ENCODE data around the gene RBM38. TPM values are rescaled to one million over a fixed set of nuclear protein-coding genes. Genes with fewer than 3 reads are reported as not detected.
"Not testable (repeated sequence)": the region's sequence is repeated elsewhere in the genome, so short reads cannot be mapped to it uniquely, and the experiment has no call there.

Gene RBM38
- total RNA-seq, 2 donors from 2014 or later: 26.9 to 44.8 TPM

- DNase-seq: no peak
- no peak for ATAC-seq
- intact Hi-C loops (cut with DNase I, micrococcal nuclease): no loop called here
These were observed 35.1 kb downstream of the RBM38 start for GRCh38 chr20:57426271-57426689.

- intact Hi-C loops (cut with DNase I, micrococcal nuclease): no loop called here
- ATAC-seq: no peak
These were observed 35.6 kb downstream of the RBM38 start for GRCh38 chr20:57426831-57427230.

GRCh38 chr20:57428324-57429158 lies 37.3 kb downstream of the RBM38 start:
- intact Hi-C loops (cut with DNase I, micrococcal nuclease): no loop called here
- no peak for ATAC-seq
- no peak for DNase-seq

More at GRCh38 chr20:57426831-57427230, 35.6 kb downstream of the RBM38 start:
- no peak for DNase-seq

- no peak for DNase-seq
- ATAC-seq: no peak
- intact Hi-C loops (cut with DNase I, micrococcal nuclease): no loop called here
These were observed 37.9 kb downstream of the RBM38 start for GRCh38 chr20:57429159-57429496.

GRCh38 chr20:57429580-57430200 lies 38.5 kb downstream of the RBM38 start:
- intact Hi-C loops (cut with DNase I, micrococcal nuclease): loop anchor here in 1 of 2 donors (10.0 kb wide), 1 partner anchor 65 kb away; no protein-coding TSS in a partner anchor
- DNase-seq (no peak), ATAC-seq (no peak)

GRCh38 chr20:57430201-57430596 lies 39.0 kb downstream of the RBM38 start:
- intact Hi-C loops (cut with DNase I, micrococcal nuclease): loop anchor here in 1 of 2 donors (10.0 kb wide), 1 partner anchor 65 kb away; no protein-coding TSS in a partner anchor
- not testable (repeated sequence) for ATAC-seq, DNase-seq

GRCh38 chr20:57431539-57431835 lies 40.3 kb downstream of the RBM38 start:
- intact Hi-C loops (cut with DNase I, micrococcal nuclease): loop anchor here in 1 of 2 donors (10.0 kb wide), 1 partner anchor 63 kb away; no protein-coding TSS in a partner anchor
- no peak for ATAC-seq
- no peak for DNase-seq

- ATAC-seq (no peak), DNase-seq (no peak)
- intact Hi-C loops (cut with DNase I, micrococcal nuclease): loop anchor here in 1 of 2 donors (10.0 kb wide), 1 partner anchor 62 kb away; no protein-coding TSS in a partner anchor
These were observed 41.3 kb downstream of the RBM38 start for GRCh38 chr20:57432480-57432861.

GRCh38 chr20:57432862-57433491 lies 41.8 kb downstream of the RBM38 start:
- DNase-seq: peak; percentile 82 to 84
- intact Hi-C loops (cut with DNase I, micrococcal nuclease): loop anchor here in 1 of 2 donors (10.0 kb wide), 1 partner anchor 62 kb away; no protein-coding TSS in a partner anchor
- ATAC-seq: peak; percentile 91

- no peak for DNase-seq
- intact Hi-C loops (cut with DNase I, micrococcal nuclease): loop anchor here in 1 of 2 donors (10.0 kb wide), 1 partner anchor 61 kb away; no protein-coding TSS in a partner anchor
- no peak for ATAC-seq
These were observed 42.6 kb downstream of the RBM38 start for GRCh38 chr20:57433657-57434389.

- intact Hi-C loops (cut with DNase I, micrococcal nuclease): loop anchor here in 1 of 2 donors (10.0 kb wide), 1 partner anchor 60 kb away; no protein-coding TSS in a partner anchor
- no peak for DNase-seq
- ATAC-seq: no peak
These were observed 43.1 kb downstream of the RBM38 start for GRCh38 chr20:57434390-57434700.

- intact Hi-C loops (cut with DNase I, micrococcal nuclease): loop anchor here in 1 of 2 donors (10.0 kb wide), 1 partner anchor 60 kb away; no protein-coding TSS in a partner anchor
- no peak for ATAC-seq
- DNase-seq: no peak
These were observed 43.9 kb downstream of the RBM38 start for GRCh38 chr20:57435105-57435497.

GRCh38 chr20:57435498-57436222 lies 44.5 kb downstream of the RBM38 start:
- peak; percentile 54 for ATAC-seq
- intact Hi-C loops (cut with DNase I, micrococcal nuclease): loop anchor here in 1 of 2 donors (10.0 kb wide), 1 partner anchor 59 kb away; no protein-coding TSS in a partner anchor

GRCh38 chr20:57436223-57436545 lies 45.0 kb downstream of the RBM38 start:
- intact Hi-C loops (cut with DNase I, micrococcal nuclease): loop anchor here in 1 of 2 donors (10.0 kb wide), 1 partner anchor 59 kb away; no protein-coding TSS in a partner anchor
- ATAC-seq: no peak

More at GRCh38 chr20:57435498-57436222, 44.5 kb downstream of the RBM38 start:
- peak; percentile 77 for DNase-seq

GRCh38 chr20:57437267-57437666 lies 46.1 kb downstream of the RBM38 start:
- no peak for DNase-seq

More at GRCh38 chr20:57436223-57436545, 45.0 kb downstream of the RBM38 start:
- no peak for DNase-seq

GRCh38 chr20:57437672-57438330 lies 46.6 kb downstream of the RBM38 start:
- intact Hi-C loops (cut with DNase I, micrococcal nuclease): loop anchor here in 1 of 2 donors (10.0 kb wide), 1 partner anchor 57 kb away; no protein-coding TSS in a partner anchor
- DNase-seq (no peak), ATAC-seq (no peak)

More at GRCh38 chr20:57437267-57437666, 46.1 kb downstream of the RBM38 start:
- intact Hi-C loops (cut with DNase I, micrococcal nuclease): loop anchor here in 1 of 2 donors (10.0 kb wide), 1 partner anchor 58 kb away; no protein-coding TSS in a partner anchor
- no peak for ATAC-seq

GRCh38 chr20:57438552-57438951 lies 47.4 kb downstream of the RBM38 start:
- ATAC-seq: no peak
- intact Hi-C loops (cut with DNase I, micrococcal nuclease): loop anchor here in 1 of 2 donors (10.0 kb wide), 1 partner anchor 56 kb away; no protein-coding TSS in a partner anchor

More at GRCh38 chr20:57438552-57438951, 47.4 kb downstream of the RBM38 start:
- DNase-seq: no peak

Measured in left colon (tissue), 2 donors.